ENCODE data around the gene SALL1.

Gene SALL1

DNA sequence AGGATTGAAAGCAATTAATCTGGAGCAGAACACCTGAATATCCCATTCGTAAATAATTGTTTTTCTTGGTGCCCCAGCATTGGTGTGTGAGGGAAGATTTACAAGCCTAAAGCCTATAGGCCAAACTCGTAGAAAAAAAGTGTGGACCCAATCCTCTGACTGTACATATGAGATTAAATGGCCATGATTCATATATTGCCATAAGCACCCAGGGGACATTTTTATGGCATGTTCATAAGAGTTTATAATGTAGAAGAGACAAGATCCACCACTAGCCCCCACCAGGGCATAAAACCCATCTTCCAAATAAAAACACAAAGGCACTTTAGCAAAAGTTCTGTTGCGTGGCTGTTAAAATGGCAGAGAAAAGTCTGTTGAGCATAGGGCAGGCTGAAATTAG lies 15.5 kb upstream of the SALL1 start:
- TF ChIP-seq, protein P1, sequence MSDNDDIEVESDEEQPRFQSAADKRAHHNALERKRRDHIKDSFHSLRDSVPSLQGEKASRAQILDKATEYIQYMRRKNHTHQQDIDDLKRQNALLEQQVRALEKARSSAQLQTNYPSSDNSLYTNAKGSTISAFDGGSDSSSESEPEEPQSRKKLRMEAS (IDR thresholded peaks at IDR 0.05; ENCODE audit: low read depth, low read length), result no peak
- TF ChIP-seq MYC (IDR thresholded peaks at IDR 0.05; ENCODE audit: low read depth, low read length), result no peak
- TF ChIP-seq POLR2A (IDR thresholded peaks at IDR 0.05; ENCODE audit: extremely low read depth, insufficient read length), result no peak
- TF ChIP-seq, protein P2, sequence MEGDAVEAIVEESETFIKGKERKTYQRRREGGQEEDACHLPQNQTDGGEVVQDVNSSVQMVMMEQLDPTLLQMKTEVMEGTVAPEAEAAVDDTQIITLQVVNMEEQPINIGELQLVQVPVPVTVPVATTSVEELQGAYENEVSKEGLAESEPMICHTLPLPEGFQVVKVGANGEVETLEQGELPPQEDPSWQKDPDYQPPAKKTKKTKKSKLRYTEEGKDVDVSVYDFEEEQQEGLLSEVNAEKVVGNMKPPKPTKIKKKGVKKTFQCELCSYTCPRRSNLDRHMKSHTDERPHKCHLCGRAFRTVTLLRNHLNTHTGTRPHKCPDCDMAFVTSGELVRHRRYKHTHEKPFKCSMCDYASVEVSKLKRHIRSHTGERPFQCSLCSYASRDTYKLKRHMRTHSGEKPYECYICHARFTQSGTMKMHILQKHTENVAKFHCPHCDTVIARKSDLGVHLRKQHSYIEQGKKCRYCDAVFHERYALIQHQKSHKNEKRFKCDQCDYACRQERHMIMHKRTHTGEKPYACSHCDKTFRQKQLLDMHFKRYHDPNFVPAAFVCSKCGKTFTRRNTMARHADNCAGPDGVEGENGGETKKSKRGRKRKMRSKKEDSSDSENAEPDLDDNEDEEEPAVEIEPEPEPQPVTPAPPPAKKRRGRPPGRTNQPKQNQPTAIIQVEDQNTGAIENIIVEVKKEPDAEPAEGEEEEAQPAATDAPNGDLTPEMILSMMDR (IDR thresholded peaks at IDR 0.05; ENCODE audit: low read depth, low read length), result no peak
- no peak for DNase-seq (ENCODE audit: low read depth)
- no peak overlapping the region for H3K4me3 ChIP-seq (ENCODE audit: low read depth, low read length)

DNA sequence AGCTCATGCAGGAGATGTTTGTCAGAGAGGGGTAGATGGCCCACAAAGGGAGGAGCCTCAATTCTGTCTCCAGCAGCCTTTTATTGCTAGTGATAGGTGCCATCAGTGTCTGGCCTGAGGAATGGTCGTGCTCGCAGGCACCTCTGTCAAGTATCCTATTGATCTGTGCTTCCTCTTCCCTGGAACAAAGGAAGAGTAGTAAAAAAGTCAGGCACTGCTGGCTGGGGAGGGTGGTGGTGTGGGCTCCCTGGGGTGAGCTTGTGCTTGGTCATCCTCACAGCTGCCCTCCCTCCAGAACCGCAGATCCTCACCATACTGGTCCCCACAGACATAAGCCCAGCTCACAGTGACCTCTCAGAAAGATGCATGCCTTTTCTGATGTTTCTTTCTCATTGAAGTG lies 15.0 kb upstream of the SALL1 start:
- TF ChIP-seq MYC (IDR thresholded peaks at IDR 0.05; ENCODE audit: low read depth, low read length) (no peak), POLR2A (IDR thresholded peaks at IDR 0.05; ENCODE audit: extremely low read depth, insufficient read length) (no peak)
- TF ChIP-seq, protein P1 (IDR thresholded peaks at IDR 0.05; ENCODE audit: low read depth, low read length), result no peak
- TF ChIP-seq, protein P2 (IDR thresholded peaks at IDR 0.05; ENCODE audit: low read depth, low read length), result no peak
- H3K4me3 ChIP-seq (ENCODE audit: low read depth, low read length), result no peak overlapping the region
- peak; percentile 70 for DNase-seq (ENCODE audit: low read depth)

DNA sequence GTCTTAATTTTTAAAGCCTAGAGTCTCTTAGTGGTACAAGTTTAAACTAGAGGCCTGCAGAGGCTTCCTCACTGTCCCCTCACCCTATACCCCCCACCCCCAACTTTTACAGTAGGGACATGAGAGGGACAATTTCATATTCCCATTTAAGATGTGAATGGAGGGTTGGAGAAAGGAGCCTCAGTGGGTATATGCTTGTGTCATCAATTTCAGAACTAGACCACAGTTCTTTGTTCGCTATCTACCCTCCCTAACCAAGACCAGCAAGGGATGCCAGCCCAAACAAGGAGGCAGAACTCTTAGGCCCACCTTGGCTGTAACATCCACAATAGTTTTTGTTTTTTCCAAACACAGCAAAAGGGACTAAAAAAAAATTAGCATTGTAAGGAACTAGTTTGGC lies 14.0 kb upstream of the SALL1 start:
- no peak for DNase-seq (ENCODE audit: low read depth)
- no peak overlapping the region for H3K4me3 ChIP-seq (ENCODE audit: low read depth, low read length)
- TF ChIP-seq, protein P1 (IDR thresholded peaks at IDR 0.05; ENCODE audit: low read depth, low read length), result no peak
- TF ChIP-seq, protein P2 (IDR thresholded peaks at IDR 0.05; ENCODE audit: low read depth, low read length), result no peak
- TF ChIP-seq POLR2A (IDR thresholded peaks at IDR 0.05; ENCODE audit: extremely low read depth, insufficient read length), result no peak
- TF ChIP-seq MYC (IDR thresholded peaks at IDR 0.05; ENCODE audit: low read depth, low read length), result no peak

DNA sequence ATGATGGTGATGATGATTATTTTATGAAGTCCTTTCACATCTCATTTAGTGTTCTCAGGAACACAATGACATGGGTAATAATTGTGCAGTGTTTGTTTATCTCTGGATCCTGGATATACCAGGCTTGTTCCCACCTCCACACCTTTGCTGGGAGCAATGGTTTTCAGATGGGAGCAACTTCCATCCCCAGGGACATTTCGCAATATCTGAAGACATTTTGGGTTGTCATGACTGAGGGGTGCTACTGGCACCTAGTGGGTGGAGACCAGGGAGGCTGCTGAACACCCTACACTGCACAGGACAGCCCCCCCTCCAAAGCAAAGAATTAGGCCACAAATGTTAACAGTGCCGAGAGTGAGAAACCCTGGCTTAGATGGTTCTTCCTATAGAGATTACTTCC lies 13.5 kb upstream of the SALL1 start:
- no peak overlapping the region for H3K4me3 ChIP-seq (ENCODE audit: low read depth, low read length)
- DNase-seq (ENCODE audit: low read depth), result peak; percentile 28
- no peak for TF ChIP-seq POLR2A (IDR thresholded peaks at IDR 0.05; ENCODE audit: extremely low read depth, insufficient read length)
- TF ChIP-seq, protein P1 (IDR thresholded peaks at IDR 0.05; ENCODE audit: low read depth, low read length), result no peak
- TF ChIP-seq, protein P2 (IDR thresholded peaks at IDR 0.05; ENCODE audit: low read depth, low read length), result no peak
- TF ChIP-seq MYC (IDR thresholded peaks at IDR 0.05; ENCODE audit: low read depth, low read length), result no peak

DNA sequence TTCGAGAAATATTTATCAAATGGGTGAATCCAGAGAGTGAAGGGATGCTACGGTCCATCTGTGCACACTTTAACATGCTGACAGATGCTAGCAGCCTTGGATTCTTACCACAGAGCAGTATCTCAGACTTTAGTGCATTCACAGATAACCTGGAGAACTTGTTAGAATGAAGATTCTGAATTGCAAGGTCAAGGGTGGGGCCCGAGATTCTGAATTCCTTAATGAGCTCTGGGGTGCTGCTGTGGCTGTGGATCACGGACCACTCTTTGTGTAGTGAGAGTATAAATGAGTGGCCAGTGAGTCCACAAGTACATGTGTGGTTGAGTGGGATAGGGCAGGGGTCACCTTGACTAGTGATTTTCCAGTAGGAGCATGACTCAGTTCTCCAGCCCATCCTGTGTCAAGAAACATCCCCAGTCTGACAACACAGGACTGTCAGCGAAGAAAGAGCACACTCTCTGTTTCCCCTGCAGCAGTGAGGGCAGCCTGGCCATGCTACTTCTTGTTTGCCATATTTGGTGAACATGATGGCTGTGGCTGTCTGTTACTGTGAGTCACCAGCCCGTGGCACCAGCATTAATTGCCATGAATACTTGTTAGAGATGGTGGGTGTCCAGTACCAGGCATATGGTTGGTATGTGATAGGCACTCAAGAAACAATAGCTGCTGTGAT lies 13.0 kb upstream of the SALL1 start:
- TF ChIP-seq MYC (IDR thresholded peaks at IDR 0.05; ENCODE audit: low read depth, low read length), result no peak
- TF ChIP-seq, protein P2 (IDR thresholded peaks at IDR 0.05; ENCODE audit: low read depth, low read length), result no peak
- TF ChIP-seq, protein P1 (IDR thresholded peaks at IDR 0.05; ENCODE audit: low read depth, low read length), result no peak
- no peak for TF ChIP-seq POLR2A (IDR thresholded peaks at IDR 0.05; ENCODE audit: extremely low read depth, insufficient read length)
- H3K4me3 ChIP-seq (ENCODE audit: low read depth, low read length), result no peak overlapping the region
- DNase-seq (ENCODE audit: low read depth), result peak; percentile 49
